Activated T-helper 1 cell treated with anti-CD3 and anti-CD28 coated beads, Interleukin-12 subunit alpha, Interleukin-12 subunit beta, Interleukin-2, Interleukin-4 antibody, amounts not matched to agents 30 ng/mL and 10 ng/mL and 1 ng/mL, durations not matched to agents 14 hours and 24 hours and 36 hours (primary cell): Measurements from ENCODE around the gene HDAC8. TPM values are rescaled to one million over a fixed set of nuclear protein-coding genes. Genes with fewer than 3 reads are reported as not detected.
A peak's percentile ranks its signal among the peaks of the same experiment; 100 is the strongest.
"Not testable (repeated sequence)": the region's sequence is repeated elsewhere in the genome, so short reads cannot be mapped to it uniquely, and the experiment has no call there.

Experiments
- DNase-seq: peaks from one replicate; pipeline ENCODE4 v3.0.0; 2021; ENCODE audit warnings: low spot score
- H3K27ac Mint-ChIP-seq: one replicate; pipeline ENCODE4 v1.8.0; 2021; ENCODE audit warnings: mild to moderate bottlenecking, mixed read lengths
- H3K27me3 Mint-ChIP-seq: one replicate; pipeline ENCODE4 v1.8.0; 2022; ENCODE audit warnings: mild to moderate bottlenecking, moderate library complexity, mixed read lengths; ENCODE audit not compliant: insufficient read depth
- H3K36me3 Mint-ChIP-seq: one replicate; pipeline ENCODE4 v1.8.0; 2021; ENCODE audit warnings: low read depth, mixed read lengths
- H3K4me1 Mint-ChIP-seq: one replicate; pipeline ENCODE4 v1.8.0; 2021; ENCODE audit warnings: low read depth, mixed read lengths
- H3K4me3 Mint-ChIP-seq: one replicate; pipeline ENCODE4 v1.8.0; 2021; ENCODE audit warnings: mild to moderate bottlenecking, moderate library complexity, mixed read lengths
- H3K9me3 Mint-ChIP-seq: one replicate; pipeline ENCODE4 v1.8.0; 2021; ENCODE audit warnings: mixed read lengths
- intact Hi-C: fragments of 100-400 bp; cut with micrococcal nuclease; formaldehyde crosslinking; loops from one replicate; pipeline ENCODE4 v1.15.1; 2024
- total RNA-seq: library from RNA; stranded (reverse); gene quantifications from 2 replicates; pipeline ENCODE4 v1.2.3, GENCODE V29; 2022

Gene HDAC8
- 29.6 and 30.6 TPM in 2 replicates for total RNA-seq

DNA sequence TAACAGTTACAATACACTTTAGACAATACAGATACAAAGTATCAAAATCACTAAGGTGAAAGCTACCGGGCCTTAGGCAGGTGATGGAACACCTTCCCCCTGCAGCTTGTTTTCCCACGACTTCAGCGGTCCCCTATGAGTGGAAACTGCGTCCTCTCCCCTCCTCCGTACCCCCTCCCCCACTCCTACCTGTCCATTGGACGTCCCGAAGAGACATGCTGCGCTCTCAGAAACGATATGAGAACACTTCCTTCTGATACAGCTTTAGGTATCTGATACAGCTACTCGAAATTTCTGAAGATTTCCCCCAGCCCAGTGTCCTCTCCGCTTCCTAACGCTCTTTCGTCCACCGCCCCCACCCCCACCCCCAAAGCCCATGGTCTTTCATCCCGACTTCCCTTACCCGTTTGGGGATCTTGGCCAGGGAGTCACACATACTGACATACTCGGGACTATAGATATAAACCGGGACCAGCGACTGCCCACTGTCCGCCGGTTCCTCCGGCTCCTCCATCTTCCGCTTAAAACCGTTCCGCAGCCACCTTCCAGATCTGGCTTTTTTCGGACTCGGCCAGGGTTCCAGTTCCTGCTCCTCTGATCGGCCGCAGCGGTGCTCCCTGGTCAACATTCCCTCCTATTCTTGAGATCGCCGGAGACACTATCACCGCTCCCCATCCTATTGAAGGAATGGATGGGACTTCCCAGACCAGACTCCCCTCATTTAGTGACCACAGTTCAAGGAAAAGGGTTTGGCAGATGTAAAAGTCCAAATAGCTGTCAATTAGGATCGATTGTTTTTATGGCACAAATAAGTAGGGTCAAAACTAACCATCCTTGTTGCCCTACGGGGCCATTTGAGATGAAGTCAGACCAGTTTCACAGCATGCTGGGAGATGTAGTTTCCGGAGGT is at the start of gene HDAC8:
Gene HDAC8 (minus strand): TSS at position 596 of the 910 bp plus-strand sequence. CDS start 82 bp downstream, at position 514.
- Mint-ChIP-seq H3K27me3 (peaks cover 2% of the 10 kb centered on the region), H3K9me3 (no peaks in the 10 kb centered on the region), H3K4me1 (peaks cover 5% of the 10 kb centered on the region), H3K4me3 (peak within 1 kb of the TSS; percentile 98), H3K36me3 (peaks cover 6% of the 10 kb centered on the region), H3K27ac (peak within 1 kb of the TSS; percentile 95)
- DNase-seq, result peak; percentile 26
- intact Hi-C loops, result loop anchor here (1.0 to 5.0 kb wide), 4 partner anchors 49 to 392 kb away; partner anchors contain the start of genes PHKA1 and PIN4

DNA sequence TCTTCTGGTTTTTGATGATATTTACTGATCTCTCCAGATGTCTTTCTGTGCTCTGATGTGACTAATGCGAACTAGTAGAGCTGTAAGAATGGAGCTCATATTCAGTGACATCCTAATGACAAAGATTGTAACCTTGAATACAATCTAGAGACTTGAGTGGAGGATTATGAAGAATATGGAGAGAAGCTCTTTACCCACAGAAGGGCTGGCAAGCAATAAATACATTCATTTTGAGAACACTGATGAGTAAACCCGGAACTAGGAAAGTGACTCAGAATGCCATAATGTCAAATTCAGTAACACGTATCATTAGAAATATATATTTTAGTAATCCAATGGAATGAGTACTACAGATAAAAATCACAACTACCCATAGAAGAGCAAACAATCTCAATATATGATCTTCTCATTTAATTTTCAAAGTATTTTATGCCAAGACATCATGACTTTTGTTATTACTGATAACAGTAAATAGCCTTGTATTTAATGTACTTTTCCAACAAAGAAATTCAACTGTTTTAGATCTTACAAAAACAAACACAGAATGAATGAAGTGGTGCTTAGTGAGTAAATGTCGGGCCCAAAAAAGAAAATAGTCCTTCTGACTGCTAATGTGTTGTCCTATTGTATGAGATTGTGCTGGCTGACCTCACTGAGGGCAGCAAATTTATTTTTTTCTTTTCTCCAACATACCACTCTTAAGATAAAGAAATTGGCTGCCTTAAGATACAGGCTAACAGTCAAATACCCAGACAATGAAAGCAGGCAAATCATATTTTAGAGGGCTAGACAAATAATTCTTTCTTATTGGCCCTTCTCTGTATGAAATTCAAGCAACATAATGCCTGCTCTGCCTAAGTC is 49.2 kb upstream of the HDAC8 start:
- Mint-ChIP-seq H3K4me3 (peak overlapping the region; percentile 78), H3K27ac (peak overlapping the region; percentile 97), H3K36me3 (peaks cover 6% of the 10 kb centered on the region), H3K4me1 (peaks cover 29% of the 10 kb centered on the region), H3K9me3 (no peaks in the 10 kb centered on the region), H3K27me3 (peaks cover 3% of the 10 kb centered on the region)
- intact Hi-C loops, result loop anchor here (1.0 to 10.0 kb wide), 9 partner anchors 18 to 1950 kb away; partner anchors contain the start of genes CITED1 and HDAC8
- no peak for DNase-seq

DNA sequence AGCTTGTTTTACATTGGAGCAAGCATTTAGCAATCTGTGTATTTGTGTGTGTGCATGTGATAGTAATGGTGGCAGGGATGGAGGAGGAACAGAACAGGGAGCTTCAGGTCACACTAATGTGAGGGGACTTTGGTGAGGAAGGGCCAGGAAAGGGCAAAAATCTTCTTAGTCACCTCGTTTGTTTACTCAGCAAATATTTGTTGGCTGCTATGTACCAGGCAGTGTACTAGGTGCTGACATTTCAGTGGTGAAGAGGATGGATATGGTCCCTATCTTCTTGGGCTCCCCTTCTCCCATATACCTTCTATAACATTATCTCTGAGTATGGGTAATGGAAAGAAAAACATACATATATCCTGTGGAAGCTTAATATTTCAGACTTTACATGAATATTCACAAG is 48.5 kb upstream of the HDAC8 start:
- intact Hi-C loops, result loop anchor here (1.0 to 10.0 kb wide), 9 partner anchors 17 to 1949 kb away; partner anchors contain the start of genes CITED1 and HDAC8
- DNase-seq, result no peak
- Mint-ChIP-seq H3K36me3 (peaks cover 7% of the 10 kb centered on the region), H3K9me3 (no peaks in the 10 kb centered on the region), H3K27me3 (peaks cover 3% of the 10 kb centered on the region), H3K4me1 (peaks cover 29% of the 10 kb centered on the region), H3K27ac (peak overlapping the region; percentile 97), H3K4me3 (peak overlapping the region; percentile 78)

DNA sequence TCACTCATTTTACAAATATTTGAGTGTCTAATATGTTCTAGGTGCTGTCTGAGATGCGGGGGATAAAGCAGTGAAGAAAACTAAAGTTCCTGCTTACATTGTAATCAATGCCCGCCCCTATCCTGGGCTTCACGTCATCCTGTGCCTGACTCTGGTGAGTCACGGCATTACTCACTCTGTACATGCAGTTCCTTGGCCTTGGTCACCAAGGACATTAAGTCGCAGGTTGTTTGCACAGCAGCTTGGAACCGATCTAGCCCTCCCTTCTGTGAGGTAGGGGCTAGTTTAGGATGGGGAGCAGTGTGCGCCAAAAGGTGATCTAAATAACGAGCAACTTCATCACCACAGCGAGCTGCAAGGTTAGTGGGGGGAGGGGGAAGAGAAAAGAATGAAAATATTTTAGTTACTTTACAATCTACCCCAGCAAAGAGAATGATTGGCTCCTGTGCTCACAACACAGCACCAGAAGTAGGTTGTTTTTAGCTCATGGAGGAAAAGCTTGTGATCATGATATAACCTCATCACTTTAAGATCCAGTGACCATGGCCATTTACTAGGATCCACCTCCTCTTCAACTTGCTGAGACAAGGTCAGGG is 48.0 kb upstream of the HDAC8 start:
- DNase-seq, result peak; percentile 4
- H3K4me1 Mint-ChIP-seq, result peaks cover 29% of the 10 kb centered on the region
- H3K27ac Mint-ChIP-seq, result peak overlapping the region; percentile 97
- peak overlapping the region; percentile 78 for H3K4me3 Mint-ChIP-seq
- H3K9me3 Mint-ChIP-seq, result no peaks in the 10 kb centered on the region
- H3K36me3 Mint-ChIP-seq, result peaks cover 7% of the 10 kb centered on the region
- intact Hi-C loops, result loop anchor here (1.0 to 10.0 kb wide), 9 partner anchors 16 to 1948 kb away; partner anchors contain the start of genes CITED1 and HDAC8
- H3K27me3 Mint-ChIP-seq, result peaks cover 3% of the 10 kb centered on the region

DNA sequence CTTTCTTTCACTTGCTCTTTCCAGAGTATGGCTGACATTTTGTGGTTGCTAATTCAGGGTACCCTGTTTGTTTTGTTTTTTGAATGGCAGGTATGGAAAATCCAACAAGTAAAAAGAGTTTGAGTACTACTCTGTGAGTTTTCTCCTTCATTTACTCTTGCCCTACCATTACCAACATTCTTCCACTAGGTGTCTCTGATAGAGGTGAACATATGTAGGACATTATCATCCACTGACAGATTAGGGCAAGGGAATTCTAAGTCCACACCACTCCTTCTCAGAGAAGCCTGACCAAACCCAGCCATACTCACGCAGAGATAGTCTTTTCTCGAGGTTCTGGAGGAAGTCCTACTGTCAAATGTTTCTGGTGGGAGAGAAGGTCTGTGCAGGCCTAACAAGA is 36.7 kb upstream of the HDAC8 start:
- intact Hi-C loops, result loop anchor here (10.0 kb wide), 1 partner anchor 55 kb away; no protein-coding TSS in a partner anchor
- H3K27me3 Mint-ChIP-seq, result no peaks in the 10 kb centered on the region
- H3K9me3 Mint-ChIP-seq, result no peaks in the 10 kb centered on the region
- H3K36me3 Mint-ChIP-seq, result peaks cover 3% of the 10 kb centered on the region
- H3K4me3 Mint-ChIP-seq, result no peak overlapping the region
- no peak for DNase-seq
- no peak overlapping the region for H3K27ac Mint-ChIP-seq
- H3K4me1 Mint-ChIP-seq, result peaks cover 14% of the 10 kb centered on the region

DNA sequence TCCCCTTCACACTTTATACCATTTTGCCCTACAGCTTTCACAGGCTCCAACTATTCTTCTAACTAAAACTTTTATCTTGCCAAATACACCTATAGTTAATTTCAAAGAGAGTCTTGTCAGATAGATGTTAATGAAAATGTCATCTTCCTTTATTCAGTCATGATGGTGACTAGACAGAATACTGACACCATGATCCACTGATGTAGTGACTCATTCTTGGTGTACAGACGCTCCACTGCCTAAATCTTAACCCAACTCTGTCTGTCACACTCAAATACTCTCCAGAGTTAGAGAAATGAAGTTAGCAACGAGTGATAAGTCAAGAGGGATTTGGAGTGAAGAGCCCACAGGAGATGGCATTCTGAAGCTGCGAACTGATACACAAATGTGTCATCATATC is 32.1 kb upstream of the HDAC8 start:
- Mint-ChIP-seq H3K9me3 (no peaks in the 10 kb centered on the region), H3K27me3 (no peaks in the 10 kb centered on the region), H3K4me1 (peaks cover 26% of the 10 kb centered on the region), H3K27ac (no peak overlapping the region), H3K36me3 (peaks cover 2% of the 10 kb centered on the region), H3K4me3 (no peak overlapping the region)
- DNase-seq, result no peak
- intact Hi-C loops, result loop anchor here (1.0 to 10.0 kb wide), 2 partner anchors 17 to 60 kb away; no protein-coding TSS in a partner anchor

DNA sequence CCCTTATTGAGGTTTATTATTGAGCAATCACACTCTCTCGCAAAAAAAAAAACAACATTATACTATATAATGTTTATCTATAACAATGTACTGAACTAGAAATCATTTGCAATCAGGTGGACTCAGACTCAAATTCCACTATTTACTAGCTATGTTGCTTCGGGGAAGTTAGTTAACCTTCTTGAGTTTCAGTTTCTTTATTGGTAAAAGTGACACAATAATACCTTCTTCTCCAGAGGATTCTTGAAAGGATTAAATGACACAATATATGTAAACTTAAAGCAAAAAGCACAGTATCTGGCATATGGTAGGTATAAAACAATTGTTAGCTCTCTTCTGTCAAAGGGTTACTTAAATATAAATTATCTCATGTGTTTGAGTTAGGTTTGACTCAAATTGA is 31.5 kb upstream of the HDAC8 start:
- H3K4me3 Mint-ChIP-seq, result no peak overlapping the region
- no peaks in the 10 kb centered on the region for H3K27me3 Mint-ChIP-seq
- intact Hi-C loops, result loop anchor here (1.0 to 10.0 kb wide), 2 partner anchors 17 to 61 kb away; no protein-coding TSS in a partner anchor
- no peak for DNase-seq
- no peaks in the 10 kb centered on the region for H3K9me3 Mint-ChIP-seq
- no peak overlapping the region for H3K27ac Mint-ChIP-seq
- peaks cover 2% of the 10 kb centered on the region for H3K36me3 Mint-ChIP-seq
- peaks cover 23% of the 10 kb centered on the region for H3K4me1 Mint-ChIP-seq

DNA sequence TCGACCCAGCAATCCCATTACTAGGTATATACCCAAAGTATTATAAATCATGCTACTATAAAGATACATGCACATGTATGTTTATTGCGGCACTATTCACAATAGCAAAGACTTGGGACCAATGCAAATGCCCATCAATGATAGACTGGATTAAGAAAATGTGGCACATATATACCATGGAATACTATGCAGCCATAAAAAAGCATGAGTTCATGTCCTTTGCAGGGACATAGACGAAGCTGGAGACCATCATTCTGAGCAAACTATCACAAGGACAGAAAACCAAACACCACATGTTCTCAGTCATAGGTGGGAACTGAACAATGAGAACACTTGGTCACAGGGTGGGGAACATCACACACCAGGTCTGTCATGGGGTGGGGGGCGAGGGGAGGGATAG is 18.4 kb upstream of the HDAC8 start:
- H3K27me3 Mint-ChIP-seq, H3K4me1 Mint-ChIP-seq, H3K9me3 Mint-ChIP-seq, intact Hi-C loops, H3K27ac Mint-ChIP-seq, DNase-seq, H3K36me3 Mint-ChIP-seq, H3K4me3 Mint-ChIP-seq: not testable (repeated sequence)

DNA sequence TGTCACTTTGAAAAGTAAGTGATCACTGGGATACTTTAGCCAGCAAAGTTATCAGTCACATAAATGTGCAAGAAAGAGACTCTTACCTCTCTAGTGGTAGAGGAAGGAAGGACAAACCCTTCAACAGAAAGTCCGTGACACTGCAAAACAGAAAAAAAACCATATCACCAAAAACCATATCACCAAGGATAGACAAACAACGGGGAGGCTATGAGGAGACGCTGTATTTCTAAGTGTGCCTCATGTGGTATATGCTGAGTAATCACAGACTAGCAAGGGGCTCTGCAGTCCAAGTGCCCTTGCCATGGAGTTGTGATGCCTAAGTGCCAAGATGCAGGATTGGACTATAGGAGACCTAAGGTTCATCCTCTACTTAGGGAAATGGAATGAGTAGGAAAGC is 11.5 kb upstream of the HDAC8 start:
- intact Hi-C loops, result no loop called here
- no peaks in the 10 kb centered on the region for H3K27me3 Mint-ChIP-seq
- no peaks in the 10 kb centered on the region for H3K4me1 Mint-ChIP-seq
- H3K9me3 Mint-ChIP-seq, result no peaks in the 10 kb centered on the region
- no peaks in the 10 kb centered on the region for H3K36me3 Mint-ChIP-seq
- DNase-seq, result no peak
- H3K27ac Mint-ChIP-seq, result no peak overlapping the region
- no peak overlapping the region for H3K4me3 Mint-ChIP-seq

DNA sequence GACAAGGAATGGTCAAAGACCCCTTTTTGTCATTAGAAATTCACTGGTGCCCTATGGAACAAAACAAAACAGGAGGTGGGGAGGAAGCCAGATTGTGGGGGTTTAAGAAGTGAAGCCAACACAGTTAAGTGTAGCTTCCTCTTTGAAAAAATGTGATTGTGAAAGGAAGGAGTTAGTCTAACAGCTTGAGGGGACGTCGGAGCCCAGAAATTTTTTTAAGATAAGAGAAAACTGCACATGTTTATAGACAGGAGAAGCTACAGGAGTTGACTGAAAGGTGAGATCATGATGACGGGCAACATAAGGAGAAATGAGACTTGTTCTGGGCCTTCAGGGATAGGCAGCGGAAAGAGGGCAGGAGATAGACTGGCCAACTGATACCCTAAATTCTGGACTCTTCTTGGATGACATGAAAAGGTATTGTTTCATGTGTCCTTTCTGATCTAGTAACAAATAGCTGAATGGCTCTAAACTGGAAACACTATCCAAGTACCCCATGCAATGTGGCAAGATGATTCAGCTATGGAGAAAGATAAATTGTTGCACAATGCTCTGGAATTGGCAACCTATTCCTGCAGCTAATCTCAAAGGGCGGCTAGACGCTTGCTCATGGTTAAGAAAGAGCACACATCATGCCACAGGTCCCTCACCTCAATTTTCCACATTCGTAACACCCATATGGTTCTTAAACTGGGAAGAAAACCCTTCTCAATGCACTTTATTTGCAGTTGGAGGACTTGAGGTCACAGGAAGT is 3.7 kb upstream of the HDAC8 start:
- Mint-ChIP-seq H3K9me3 (no peaks in the 10 kb centered on the region), H3K27ac (no peak overlapping the region)
- intact Hi-C loops, result no loop called here

DNA sequence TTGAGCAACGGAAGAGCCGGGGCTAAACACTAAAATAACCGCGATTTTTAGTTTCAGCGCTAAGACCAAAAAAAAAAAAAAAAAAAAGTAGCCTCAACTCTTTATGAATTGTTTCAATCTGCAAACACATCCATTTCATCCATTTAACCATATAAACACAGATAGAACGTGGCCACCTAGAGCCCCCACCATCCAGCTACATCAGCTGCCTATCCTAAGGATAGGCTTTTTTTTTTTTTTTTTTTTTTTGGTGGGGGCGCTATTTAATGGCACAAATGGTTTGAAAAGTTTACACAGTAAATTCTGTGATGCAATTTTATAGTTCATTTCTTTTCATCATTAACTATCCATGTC is 492 bp upstream of the HDAC8 start:
- H3K4me3 Mint-ChIP-seq, result peak overlapping the region; percentile 98
- H3K4me1 Mint-ChIP-seq, result peaks cover 5% of the 10 kb centered on the region
- intact Hi-C loops, result loop anchor here (1.0 to 5.0 kb wide), 3 partner anchors 139 to 392 kb away; partner anchors contain the start of genes PHKA1 and PIN4
- peaks cover 2% of the 10 kb centered on the region for H3K27me3 Mint-ChIP-seq
- no peaks in the 10 kb centered on the region for H3K9me3 Mint-ChIP-seq
- H3K27ac Mint-ChIP-seq, result peak overlapping the region; percentile 95
- DNase-seq, result no peak
- peaks cover 2% of the 10 kb centered on the region for H3K36me3 Mint-ChIP-seq

More for the DNA sequence above, 3.7 kb upstream of the HDAC8 start:
- Mint-ChIP-seq H3K4me1 (peaks cover 5% of the 10 kb centered on the region), H3K27me3 (peaks cover 2% of the 10 kb centered on the region), H3K4me3 (no peak overlapping the region), H3K36me3 (no peaks in the 10 kb centered on the region)
- DNase-seq, result no peak
